ENCODE results near the gene PRR22.

PRR22 gene

DNA sequence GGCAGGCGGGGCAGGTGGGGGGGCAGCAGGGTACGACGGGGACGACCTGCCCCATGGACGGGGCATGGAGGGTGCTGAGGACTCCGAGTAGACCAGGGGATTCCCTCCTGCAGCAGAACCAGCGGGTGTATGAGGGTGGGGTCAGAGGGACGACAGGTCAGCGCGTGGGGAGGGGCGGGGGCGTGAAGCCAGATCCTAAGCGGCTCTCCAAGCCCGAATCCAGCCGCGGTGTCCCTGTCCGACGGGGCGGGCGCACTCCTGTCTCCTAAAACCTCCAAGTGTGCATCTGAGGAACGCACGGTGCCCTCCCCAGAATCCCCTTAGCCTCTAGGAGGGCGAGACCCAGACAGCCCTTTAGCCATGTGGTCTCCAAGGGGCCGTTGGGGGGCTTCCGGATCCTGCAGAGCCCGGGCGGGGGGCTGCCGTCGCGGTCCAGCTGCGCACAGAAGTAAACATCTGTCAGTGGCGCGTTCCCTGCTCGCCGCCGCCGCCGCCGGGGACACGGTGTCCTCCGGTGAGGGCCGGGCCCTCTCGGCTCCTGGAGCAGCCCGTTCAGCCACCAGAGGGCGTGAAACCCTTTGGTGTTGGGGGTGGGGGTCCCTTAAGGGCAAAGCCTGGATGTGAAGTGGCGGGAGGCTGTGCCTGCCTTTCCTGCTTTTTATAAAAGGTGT, 21.1 kb upstream of the PRR22 start:
- no peak overlapping the region for H3K4me3 ChIP-seq (ENCODE audit: low read depth, low read length)
- DNase-seq (ENCODE audit: low read depth) = peak; percentile 71
- no peak for TF ChIP-seq MYC (IDR thresholded peaks at IDR 0.05; ENCODE audit: low read depth, low read length)
- TF ChIP-seq CTCF (IDR thresholded peaks at IDR 0.05; ENCODE audit: low read depth, low read length) = peak; percentile 55
- no peak for TF ChIP-seq POLR2A (IDR thresholded peaks at IDR 0.05; ENCODE audit: extremely low read depth, insufficient read length)
- peak; percentile 38; the same call in 1 of the 2 replicates for TF ChIP-seq MAX (IDR thresholded peaks at IDR 0.05; ENCODE audit: low read depth, low read length)

DNA sequence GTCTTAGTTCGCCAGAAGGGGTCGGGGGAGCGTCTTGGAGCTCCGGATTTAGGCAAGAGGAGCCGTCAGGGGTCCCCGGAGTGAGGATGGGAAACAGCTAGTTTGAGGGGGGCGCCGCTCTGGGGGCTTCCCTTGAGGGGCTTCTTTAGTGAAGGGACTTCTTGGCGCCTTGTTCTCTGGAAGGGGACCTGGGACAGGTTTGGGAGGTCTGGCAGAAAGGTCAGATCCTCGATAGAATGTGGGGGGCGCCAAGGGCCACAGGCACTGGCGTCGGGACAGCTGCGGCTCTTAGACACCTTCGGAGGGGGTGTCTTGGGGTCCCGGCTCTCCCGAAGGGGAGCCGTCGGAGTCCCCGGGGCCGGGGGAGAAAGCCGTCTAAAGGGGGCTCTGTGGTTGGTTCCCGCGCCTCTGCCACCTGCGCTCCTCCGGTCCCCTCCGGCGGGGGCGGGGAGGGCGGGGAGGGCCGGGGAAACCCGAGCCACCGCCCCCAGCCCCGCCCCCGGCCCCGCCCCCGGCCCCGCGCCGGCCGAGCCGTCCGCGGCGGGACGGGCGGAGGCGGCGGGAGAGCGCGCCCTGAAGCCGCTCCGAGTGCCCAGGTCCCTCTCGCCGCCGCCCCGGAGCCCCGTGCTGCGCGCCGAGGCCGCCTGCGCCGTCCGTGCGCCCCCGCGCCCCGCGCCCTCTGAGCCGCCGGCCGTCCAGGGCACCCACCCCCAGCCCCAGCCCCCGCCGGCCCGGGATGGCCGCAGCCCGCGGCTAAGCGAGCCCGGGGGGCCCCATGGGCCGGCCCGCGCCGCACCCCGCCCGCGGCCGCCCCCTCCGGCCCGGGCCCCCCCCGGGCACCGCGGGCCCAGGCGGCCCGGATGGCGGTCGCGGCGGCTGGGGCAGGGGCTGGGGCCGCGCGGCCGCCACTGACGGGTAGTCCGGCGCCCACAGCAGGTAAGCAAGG, 20.2 kb upstream of the PRR22 start, which contains the start of gene NRTN:
Gene NRTN (plus strand): TSS at position 552 of the 946 bp plus-strand sequence. CDS start 19,099 bp downstream, outside the sequence.
- TF ChIP-seq MYC (IDR thresholded peaks at IDR 0.05; ENCODE audit: low read depth, low read length) = no peak
- TF ChIP-seq MAX (IDR thresholded peaks at IDR 0.05; ENCODE audit: low read depth, low read length) = no peak
- no peak for TF ChIP-seq CTCF (IDR thresholded peaks at IDR 0.05; ENCODE audit: low read depth, low read length)
- no peak for TF ChIP-seq POLR2A (IDR thresholded peaks at IDR 0.05; ENCODE audit: extremely low read depth, insufficient read length)
- no peak for DNase-seq (ENCODE audit: low read depth)
- H3K4me3 ChIP-seq (ENCODE audit: low read depth, low read length) = no peak within 1 kb of the TSS

GRCh38 chr19:5803752-5804515, 19.4 kb upstream of the PRR22 start:
- TF ChIP-seq MAX (IDR thresholded peaks at IDR 0.05; ENCODE audit: low read depth, low read length) (0 out of 2 replicates have a peak, but pooled peaks have one; percentile 4), MYC (IDR thresholded peaks at IDR 0.05; ENCODE audit: low read depth, low read length) (no peak), CTCF (IDR thresholded peaks at IDR 0.05; ENCODE audit: low read depth, low read length) (peak; percentile 85)
- DNase-seq (ENCODE audit: low read depth) = peak; percentile 89
- H3K4me3 ChIP-seq (ENCODE audit: low read depth, low read length) = no peak overlapping the region

DNA sequence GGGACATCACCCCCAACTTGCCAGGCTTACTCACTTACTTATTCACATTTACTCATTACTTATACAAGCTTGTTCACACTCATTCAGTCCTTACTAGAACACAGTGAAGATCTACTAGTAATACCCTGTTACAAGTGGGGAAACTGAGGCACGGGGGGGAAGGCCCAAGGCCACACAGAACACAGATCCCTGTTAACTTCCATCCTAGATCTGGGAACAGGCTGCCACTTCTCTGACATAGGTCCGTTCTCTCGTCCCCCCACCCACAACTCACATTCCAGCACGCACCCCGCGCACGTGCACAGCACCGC, 18.9 kb upstream of the PRR22 start:
- no peak overlapping the region for H3K4me3 ChIP-seq (ENCODE audit: low read depth, low read length)
- no peak for DNase-seq (ENCODE audit: low read depth)
- no peak for TF ChIP-seq POLR2A (IDR thresholded peaks at IDR 0.05; ENCODE audit: extremely low read depth, insufficient read length)
- TF ChIP-seq CTCF (IDR thresholded peaks at IDR 0.05; ENCODE audit: low read depth, low read length) = no peak
- TF ChIP-seq MAX (IDR thresholded peaks at IDR 0.05; ENCODE audit: low read depth, low read length) = no peak
- TF ChIP-seq MYC (IDR thresholded peaks at IDR 0.05; ENCODE audit: low read depth, low read length) = no peak

GRCh38 chr19:5801796-5802619, 17.5 kb upstream of the PRR22 start:
- TF ChIP-seq POLR2A (IDR thresholded peaks at IDR 0.05; ENCODE audit: extremely low read depth, insufficient read length) = no peak
- TF ChIP-seq MAX (IDR thresholded peaks at IDR 0.05; ENCODE audit: low read depth, low read length) = no peak
- TF ChIP-seq CTCF (IDR thresholded peaks at IDR 0.05; ENCODE audit: low read depth, low read length) = no peak
- no peak for TF ChIP-seq MYC (IDR thresholded peaks at IDR 0.05; ENCODE audit: low read depth, low read length)
- no peak for DNase-seq (ENCODE audit: low read depth)
- H3K4me3 ChIP-seq (ENCODE audit: low read depth, low read length) = no peak overlapping the region
